Kidney epithelial cell (primary cell): ENCODE measurements around the gene NDUFB8. TPM values are rescaled to one million over a fixed set of nuclear protein-coding genes. Genes with fewer than 3 reads are reported as not detected.

Experiments
- DNase-seq: peaks from one replicate; pipeline ENCODE4 v3.0.0-alpha.2; 2010; ENCODE audit warnings: low read depth
- H3K27me3 ChIP-seq: 2 replicates; pipeline ENCODE4 v1.6.0; 2011; ENCODE audit warnings: low read length; ENCODE audit not compliant: control insufficient read depth, insufficient read depth
- H3K36me3 ChIP-seq: 2 replicates; pipeline ENCODE4 v1.5.1; 2011; ENCODE audit warnings: low read length; ENCODE audit not compliant: control insufficient read depth, insufficient read depth
- H3K4me3 ChIP-seq: 2 replicates; pipeline ENCODE4 v1.5.1; 2011; ENCODE audit warnings: low read depth, mild to moderate bottlenecking, control low read depth, low read length
- total RNA-seq: library from RNA; depleted of rRNA; stranded (reverse); fragments of >200 nt; gene quantifications from 2 replicates; pipeline ENCODE4 v1.2.3, GENCODE V29; 2015
- TF ChIP-seq, protein P1 (sequence below): IDR thresholded peaks from 2 replicates; pipeline ENCODE4 v1.5.1; 2011; ENCODE audit warnings: mild to moderate bottlenecking, moderate library complexity, low read length, control low read depth, inconsistent platforms; ENCODE audit not compliant: insufficient read depth, poor library complexity, severe bottlenecking

NDUFB8 gene
- total RNA-seq, 1 donor from 2014 or later, result 183 TPM

DNA sequence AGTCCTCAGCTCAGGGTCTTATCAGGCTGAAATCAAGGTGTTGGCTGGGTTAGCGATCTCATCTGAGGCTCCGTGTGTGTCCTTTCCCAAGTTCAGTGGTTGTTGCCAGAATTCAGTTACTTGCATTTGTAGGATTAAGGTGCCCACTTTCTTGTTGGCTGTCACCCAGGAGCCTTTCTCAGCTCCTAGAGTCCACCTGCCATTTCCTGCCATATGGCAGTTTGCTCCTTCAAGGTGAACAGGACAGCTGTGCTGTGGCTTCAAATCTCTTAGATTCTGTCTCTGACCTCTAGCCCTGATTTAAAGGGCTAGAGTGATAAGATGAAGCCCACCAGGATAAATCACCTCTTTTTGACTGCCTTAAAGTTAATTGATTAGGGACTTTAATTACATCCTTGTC lies 5.1 kb upstream of the NDUFB8 start:
- Histone ChIP-seq H3K4me3 (no peak overlapping the region), H3K36me3 (no peaks in the 10 kb centered on the region), H3K27me3 (no peaks in the 10 kb centered on the region)
- DNase-seq, result no peak
- TF ChIP-seq, protein P1, sequence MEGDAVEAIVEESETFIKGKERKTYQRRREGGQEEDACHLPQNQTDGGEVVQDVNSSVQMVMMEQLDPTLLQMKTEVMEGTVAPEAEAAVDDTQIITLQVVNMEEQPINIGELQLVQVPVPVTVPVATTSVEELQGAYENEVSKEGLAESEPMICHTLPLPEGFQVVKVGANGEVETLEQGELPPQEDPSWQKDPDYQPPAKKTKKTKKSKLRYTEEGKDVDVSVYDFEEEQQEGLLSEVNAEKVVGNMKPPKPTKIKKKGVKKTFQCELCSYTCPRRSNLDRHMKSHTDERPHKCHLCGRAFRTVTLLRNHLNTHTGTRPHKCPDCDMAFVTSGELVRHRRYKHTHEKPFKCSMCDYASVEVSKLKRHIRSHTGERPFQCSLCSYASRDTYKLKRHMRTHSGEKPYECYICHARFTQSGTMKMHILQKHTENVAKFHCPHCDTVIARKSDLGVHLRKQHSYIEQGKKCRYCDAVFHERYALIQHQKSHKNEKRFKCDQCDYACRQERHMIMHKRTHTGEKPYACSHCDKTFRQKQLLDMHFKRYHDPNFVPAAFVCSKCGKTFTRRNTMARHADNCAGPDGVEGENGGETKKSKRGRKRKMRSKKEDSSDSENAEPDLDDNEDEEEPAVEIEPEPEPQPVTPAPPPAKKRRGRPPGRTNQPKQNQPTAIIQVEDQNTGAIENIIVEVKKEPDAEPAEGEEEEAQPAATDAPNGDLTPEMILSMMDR, result no peak

DNA sequence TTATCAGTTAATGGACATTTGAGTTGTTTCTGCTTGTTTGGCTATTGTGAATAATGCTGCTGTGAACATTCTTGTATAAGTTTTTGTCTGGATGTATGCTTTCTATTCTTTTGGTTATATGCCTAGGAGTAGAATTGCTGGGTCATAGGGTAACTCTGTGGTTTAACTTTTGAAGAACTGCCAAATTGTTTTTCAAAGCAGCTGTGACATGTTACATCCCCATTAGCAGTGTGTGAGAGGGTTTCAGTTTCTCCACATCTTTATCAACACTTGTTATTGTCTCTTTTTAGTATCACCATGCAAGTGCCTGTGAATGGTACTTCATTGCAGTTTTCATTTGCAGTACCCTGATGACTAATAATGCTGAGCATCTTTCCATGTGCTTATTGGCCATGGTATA lies 2.1 kb upstream of the NDUFB8 start:
- no peak for DNase-seq

DNA sequence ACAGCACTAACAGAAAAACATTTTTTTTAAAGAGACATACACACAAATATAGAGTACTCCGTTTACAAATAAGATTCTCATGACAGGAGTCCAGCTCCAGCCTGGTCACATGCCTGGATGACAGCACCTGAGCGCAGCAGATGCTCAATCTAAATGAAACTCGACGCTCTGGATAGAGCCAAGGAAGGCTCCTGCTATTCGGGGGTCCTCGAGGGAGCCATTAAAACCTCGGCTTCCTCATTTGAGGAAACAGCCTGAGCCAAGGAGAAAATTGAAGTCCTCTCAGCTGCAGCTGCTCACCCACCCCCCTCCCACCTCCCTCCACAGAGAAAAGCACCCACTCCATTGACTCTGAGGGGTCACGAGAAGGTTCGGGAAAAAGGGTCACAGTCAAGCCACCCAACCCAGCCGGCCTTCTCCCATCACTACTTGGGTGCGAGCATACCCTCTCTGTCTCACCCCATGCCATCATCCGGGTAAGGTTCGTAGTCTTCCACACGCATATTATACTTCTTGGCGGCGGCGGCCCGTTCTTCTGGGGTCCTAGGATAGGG lies 673 bp downstream of the NDUFB8 start:
- DNase-seq, result no peak
- H3K36me3 ChIP-seq, result peaks cover 1% of the 10 kb centered on the region
- TF ChIP-seq, protein P1, result no peak
- no peaks in the 10 kb centered on the region for H3K27me3 ChIP-seq
- peak overlapping the region; percentile 87 for H3K4me3 ChIP-seq

More for the DNA sequence above, 2.1 kb upstream of the NDUFB8 start:
- no peaks in the 10 kb centered on the region for H3K27me3 ChIP-seq
- TF ChIP-seq, protein P1, result no peak
- no peak overlapping the region for H3K4me3 ChIP-seq
- H3K36me3 ChIP-seq, result no peaks in the 10 kb centered on the region

DNA sequence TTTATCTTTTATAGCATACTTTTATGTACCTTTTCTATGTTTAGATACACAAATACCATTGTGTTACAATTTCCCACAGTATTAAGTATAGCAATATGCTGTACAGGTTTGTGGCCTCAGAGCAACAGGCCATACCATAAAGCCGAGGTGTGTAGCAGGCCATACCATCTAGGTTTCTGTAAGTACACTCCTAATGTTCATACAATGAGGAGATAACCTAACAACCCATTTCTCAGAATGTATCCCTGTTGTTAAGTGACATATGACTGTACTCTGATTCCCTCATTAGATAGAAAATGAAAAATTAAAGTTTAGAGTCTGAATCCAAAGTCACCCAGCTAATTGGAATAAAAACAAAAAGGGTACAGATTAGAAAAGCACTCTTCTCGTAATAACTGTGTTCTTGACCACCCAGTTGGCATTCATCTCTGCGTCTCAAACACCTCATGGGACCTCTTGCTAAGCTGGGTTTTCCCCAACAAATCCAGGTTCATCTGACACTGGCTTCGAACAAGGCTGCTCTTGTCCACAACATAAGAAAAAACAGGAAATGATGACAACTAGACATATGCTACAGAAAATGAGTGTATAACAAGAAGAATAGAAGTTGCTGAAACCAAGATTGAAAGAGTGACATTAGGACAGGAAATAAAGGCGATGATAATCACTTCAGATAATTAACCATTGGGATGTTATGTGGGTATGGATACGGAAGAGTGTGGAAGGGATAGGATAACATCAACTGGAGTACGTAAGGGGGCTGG lies 1.4 kb downstream of the NDUFB8 start:
- Histone ChIP-seq H3K36me3 (peaks cover 1% of the 10 kb centered on the region), H3K27me3 (no peaks in the 10 kb centered on the region), H3K4me3 (peak overlapping the region; percentile 87)
- TF ChIP-seq, protein P1, result no peak
- no peak for DNase-seq

DNA sequence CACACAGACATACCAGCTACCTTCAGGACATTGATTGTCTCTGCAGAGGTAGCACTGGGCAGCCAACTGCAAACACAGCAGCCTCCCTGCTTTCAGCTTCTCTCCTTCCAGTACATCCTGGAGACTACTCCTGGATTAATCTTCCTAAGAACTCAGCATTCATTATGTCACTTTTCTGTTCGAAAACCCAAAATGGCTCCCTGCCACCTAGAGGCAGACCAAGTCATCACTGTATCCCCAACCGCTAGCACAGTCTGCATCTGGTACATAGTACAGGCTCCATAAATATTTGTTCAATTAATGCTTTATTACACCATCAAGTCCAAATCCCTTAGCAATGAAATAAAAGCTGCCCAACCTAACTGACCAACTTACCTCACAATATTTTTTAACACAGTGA lies 5.0 kb downstream of the NDUFB8 start:
- peaks cover 1% of the 10 kb centered on the region for H3K36me3 ChIP-seq
- TF ChIP-seq, protein P1, result no peak
- H3K27me3 ChIP-seq, result no peaks in the 10 kb centered on the region

More for the DNA sequence above, 5.0 kb downstream of the NDUFB8 start:
- H3K4me3 ChIP-seq, result no peak overlapping the region
- no peak for DNase-seq
